Mesothelial cell of epicardium (in vitro differentiated cells): ENCODE data around the gene CD151. TPM values are rescaled to one million over a fixed set of nuclear protein-coding genes. Genes with fewer than 3 reads are reported as not detected.
A peak's percentile ranks its signal among the peaks of the same experiment; 100 is the strongest.

Experiments
- DNase-seq, 2 experiments: peaks; one replicate each; pipeline ENCODE4 v3.0.0; 2021; ENCODE audit warnings: low spot score in 2 of 2; ENCODE audit not compliant: unreplicated experiment in 2 of 2
- H3K27ac Mint-ChIP-seq: 2 replicates; pipeline ENCODE4 v1.8.0; 2021; ENCODE audit warnings: mixed read lengths
- H3K27me3 Mint-ChIP-seq: 2 replicates; pipeline ENCODE4 v1.8.0; 2021; ENCODE audit warnings: low read depth, mixed read lengths
- H3K36me3 Mint-ChIP-seq: 2 replicates; pipeline ENCODE4 v1.8.0; 2021; ENCODE audit warnings: mixed read lengths
- H3K4me1 Mint-ChIP-seq: 2 replicates; pipeline ENCODE4 v1.8.0; 2021; ENCODE audit warnings: mixed read lengths
- H3K4me3 Mint-ChIP-seq: 2 replicates; pipeline ENCODE4 v1.8.0; 2021; ENCODE audit warnings: mild to moderate bottlenecking, moderate library complexity, mixed read lengths
- H3K9me3 Mint-ChIP-seq: 2 replicates; pipeline ENCODE4 v1.8.0; 2021; ENCODE audit warnings: mixed read lengths
- CTCF ChIP-seq: fragments of 200-600 bp; sonication (generic); IDR thresholded peaks from one replicate; pipeline ENCODE4 v1.5.0; 2021; ENCODE audit warnings: antibody characterized with exemption; ENCODE audit not compliant: unreplicated experiment
- total RNA-seq: library from RNA; stranded (reverse); gene quantifications from 3 replicates; pipeline ENCODE4 v1.2.1, GENCODE V29; 2021

CD151 gene
- total RNA-seq, 1 donor from 2014 or later = 125 TPM

DNA sequence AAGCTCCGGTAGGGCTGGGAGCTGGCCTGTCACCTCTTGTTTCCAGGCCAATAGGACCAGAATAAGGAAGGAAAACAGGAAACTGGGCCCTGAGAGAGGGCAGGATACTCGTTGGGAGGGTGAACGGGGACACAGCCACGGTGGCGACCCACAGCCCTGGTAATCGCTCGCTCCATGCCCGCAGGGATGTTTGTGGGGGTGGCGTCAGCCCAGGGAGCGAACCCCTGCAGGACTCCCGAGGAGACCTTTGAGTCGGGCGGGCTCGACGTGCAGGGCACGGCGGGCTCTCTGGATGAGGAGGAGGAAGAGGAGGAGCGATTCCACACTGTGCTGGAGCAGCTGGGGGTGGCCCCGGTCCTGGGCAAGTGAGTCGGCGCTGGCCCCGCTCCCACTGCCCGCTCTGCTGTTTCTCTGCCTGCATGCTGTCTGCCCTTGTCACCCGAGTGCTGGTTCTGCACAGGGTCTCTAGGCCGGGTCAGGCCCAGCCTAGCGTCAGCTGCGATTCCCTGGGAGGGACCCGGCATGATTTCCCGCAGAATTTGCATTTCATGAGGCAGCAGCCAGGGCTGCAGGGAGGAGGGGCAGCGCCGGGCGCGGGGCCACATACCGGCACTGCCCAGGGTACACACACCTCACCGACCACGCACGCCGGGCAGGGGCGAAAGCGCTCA, 3.4 kb upstream of the CD151 start:
- H3K36me3 Mint-ChIP-seq = peaks cover 5% of the 10 kb centered on the region
- no peaks in the 10 kb centered on the region for H3K9me3 Mint-ChIP-seq
- no peak for DNase-seq
- peaks cover 51% of the 10 kb centered on the region for H3K27me3 Mint-ChIP-seq
- H3K27ac Mint-ChIP-seq = no peak overlapping the region
- peak overlapping the region; percentile 50 for H3K4me3 Mint-ChIP-seq
- peaks cover 43% of the 10 kb centered on the region for H3K4me1 Mint-ChIP-seq
- no peak for TF ChIP-seq CTCF

DNA sequence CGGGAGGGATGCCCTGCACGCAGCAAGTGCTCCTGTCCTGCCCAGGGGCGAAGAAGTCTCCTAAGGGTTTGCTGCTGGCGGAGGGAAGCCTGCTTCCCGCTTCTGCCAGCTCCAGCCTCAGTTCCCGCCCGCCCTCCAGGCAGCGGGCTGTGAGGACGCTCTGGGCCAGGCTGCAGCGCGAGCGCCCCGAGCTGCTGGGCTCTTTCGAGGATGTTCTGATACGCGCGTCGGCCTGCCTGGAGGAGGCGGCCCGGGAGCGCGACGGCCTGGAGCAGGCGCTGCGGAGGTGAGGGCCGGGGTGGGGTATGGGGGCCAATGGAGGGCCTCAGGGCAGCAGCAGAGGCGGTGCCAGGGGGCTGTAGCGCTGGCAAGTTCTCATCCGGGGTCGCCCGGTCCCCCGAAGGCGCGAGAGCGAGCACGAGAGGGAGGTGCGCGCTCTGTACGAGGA, 2.9 kb upstream of the CD151 start:
- DNase-seq = no peak
- no peak overlapping the region for H3K27ac Mint-ChIP-seq
- H3K9me3 Mint-ChIP-seq = no peaks in the 10 kb centered on the region
- peaks cover 3% of the 10 kb centered on the region for H3K36me3 Mint-ChIP-seq
- peaks cover 51% of the 10 kb centered on the region for H3K27me3 Mint-ChIP-seq
- TF ChIP-seq CTCF = no peak
- H3K4me3 Mint-ChIP-seq = peak overlapping the region; percentile 50
- H3K4me1 Mint-ChIP-seq = peaks cover 43% of the 10 kb centered on the region

DNA sequence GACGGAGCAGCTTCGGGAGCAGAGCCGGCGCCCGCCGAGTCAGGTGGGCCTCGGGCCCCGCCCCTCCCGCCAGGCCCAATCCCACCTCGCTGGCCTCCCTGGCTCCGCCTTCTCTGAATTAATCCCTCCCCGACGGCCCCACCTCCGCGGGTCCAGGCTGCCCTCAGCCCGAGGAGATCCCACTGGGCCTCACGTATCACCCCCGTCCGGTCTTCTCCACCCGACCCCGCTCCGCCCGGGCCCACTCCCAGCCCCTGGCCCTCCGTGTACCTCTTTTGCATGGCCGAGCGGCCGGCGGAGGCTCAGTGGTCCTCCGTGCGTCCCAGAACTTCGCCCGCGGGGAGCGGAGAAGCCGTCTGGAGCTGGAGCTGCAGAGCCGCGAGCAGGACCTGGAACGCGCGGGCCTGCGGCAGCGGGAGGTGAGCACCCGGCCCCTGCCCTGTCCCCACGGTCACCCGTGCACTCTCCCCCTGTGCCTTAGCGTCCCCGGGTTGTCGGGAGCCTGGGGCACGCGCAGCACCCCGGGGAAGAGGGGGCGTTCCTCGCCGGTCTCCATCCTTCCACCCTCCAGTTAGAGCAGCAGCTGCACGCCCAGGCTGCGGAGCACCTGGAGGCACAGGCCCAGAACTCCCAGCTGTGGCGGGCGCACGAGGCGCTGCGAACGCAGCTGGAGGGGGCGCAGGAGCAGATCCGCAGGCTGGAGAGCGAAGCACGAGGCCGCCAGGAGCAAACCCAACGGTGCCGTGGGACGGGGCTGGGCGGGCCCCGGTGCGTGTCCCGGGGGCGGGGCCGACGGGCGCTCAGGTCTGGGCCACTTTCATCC, 2.2 kb upstream of the CD151 start:
- H3K27me3 Mint-ChIP-seq = peaks cover 51% of the 10 kb centered on the region
- H3K36me3 Mint-ChIP-seq = no peaks in the 10 kb centered on the region
- no peak for TF ChIP-seq CTCF
- peak overlapping the region; percentile 50 for H3K4me3 Mint-ChIP-seq
- peak in 1 of 2 experiments; percentile 86 for DNase-seq
- no peak overlapping the region for H3K27ac Mint-ChIP-seq
- no peaks in the 10 kb centered on the region for H3K9me3 Mint-ChIP-seq
- peaks cover 43% of the 10 kb centered on the region for H3K4me1 Mint-ChIP-seq

- Mint-ChIP-seq H3K36me3 (no peaks in the 10 kb centered on the region), H3K9me3 (no peaks in the 10 kb centered on the region), H3K27me3 (peaks cover 51% of the 10 kb centered on the region), H3K4me3 (peak overlapping the region; percentile 58), H3K4me1 (peaks cover 43% of the 10 kb centered on the region), H3K27ac (no peak overlapping the region)
- TF ChIP-seq CTCF = no peak
- no peak for DNase-seq
These were observed 1.5 kb upstream of the CD151 start for GRCh38 chr11:831118-831864.

DNA sequence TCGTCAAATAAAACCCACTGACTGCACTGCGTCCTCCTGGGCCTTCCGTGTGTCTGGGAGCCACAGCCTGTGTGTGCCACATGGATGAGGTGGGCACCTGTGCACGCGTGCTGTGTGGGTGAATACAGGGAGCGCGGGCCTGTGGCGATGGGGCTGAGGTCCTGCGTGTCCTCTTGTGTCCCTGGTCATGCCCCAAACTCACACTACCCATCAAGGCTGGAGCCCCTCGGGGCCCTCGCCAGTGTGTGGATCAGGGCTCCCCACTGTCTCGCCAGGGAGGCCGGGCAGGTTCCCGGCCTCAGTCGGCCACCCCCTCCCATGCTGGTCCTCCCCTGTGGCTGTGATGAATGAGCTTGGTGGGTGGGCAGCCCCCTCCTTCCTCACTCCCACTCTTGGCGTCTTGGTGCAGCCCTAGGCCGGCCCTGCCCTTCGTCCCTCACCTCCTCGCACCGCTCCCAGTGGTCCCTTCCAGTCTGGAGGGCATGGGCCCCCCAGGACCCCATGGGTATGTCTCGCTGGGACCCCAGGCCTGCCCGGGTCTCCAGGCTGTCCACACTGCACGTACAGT, 707 bp upstream of the CD151 start:
- Mint-ChIP-seq H3K27me3 (peaks cover 46% of the 10 kb centered on the region), H3K36me3 (no peaks in the 10 kb centered on the region), H3K4me3 (peak overlapping the region; percentile 58), H3K4me1 (peaks cover 43% of the 10 kb centered on the region), H3K9me3 (no peaks in the 10 kb centered on the region), H3K27ac (no peak overlapping the region)
- no peak for DNase-seq
- TF ChIP-seq CTCF = no peak
